GM23248 (cell line): ENCODE results near the gene CAPS.

ENCODE experiments used
- EZH2 ChIP-seq: fragments of 200-600 bp; sonication (generic); IDR thresholded peaks from 2 replicates; pipeline ENCODE4 v1.6.1; 2018; ENCODE audit warnings: antibody characterized with exemption, mild to moderate bottlenecking; ENCODE audit not compliant: insufficient read depth, poor library complexity, severe bottlenecking
- EZH2phosphoT487 ChIP-seq: fragments of 200-600 bp; sonication (generic); IDR thresholded peaks from 2 replicates; pipeline ENCODE4 v1.6.1; 2018; ENCODE audit warnings: antibody characterized with exemption, moderate library complexity, mild to moderate bottlenecking, low read depth; ENCODE audit not compliant: insufficient read depth

DNA sequence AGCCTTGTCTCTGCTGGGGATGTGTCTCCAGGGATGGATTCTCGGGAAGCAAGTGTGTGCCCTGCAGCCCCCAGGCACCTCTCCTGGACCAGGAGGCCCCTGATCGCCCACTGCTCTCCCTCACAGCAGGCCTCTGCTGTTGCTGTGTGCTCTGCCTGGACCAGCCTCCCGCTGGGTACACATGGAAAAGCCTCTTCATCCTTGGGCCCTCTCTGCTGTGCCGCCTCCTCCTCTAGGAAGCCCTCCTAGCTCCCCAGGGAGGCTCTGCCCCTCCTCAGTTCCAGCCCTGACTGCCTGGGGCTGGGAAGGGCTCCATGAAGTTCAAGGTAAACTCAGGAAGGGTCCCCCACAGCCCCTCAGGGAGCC, 22.5 kb upstream of the CAPS start:
- TF ChIP-seq EZH2 (no peak), EZH2phosphoT487 (no peak)
